GM04504 (cell line): ENCODE data around the gene CCL20.
"Not testable (repeated sequence)": the region's sequence is repeated elsewhere in the genome, so short reads cannot be mapped to it uniquely, and the experiment has no call there.

Experiments used
- DNase-seq: peaks from one replicate; pipeline ENCODE4 v3.0.0-alpha.2; 2012; ENCODE audit warnings: low read depth

The CCL20 gene

DNA sequence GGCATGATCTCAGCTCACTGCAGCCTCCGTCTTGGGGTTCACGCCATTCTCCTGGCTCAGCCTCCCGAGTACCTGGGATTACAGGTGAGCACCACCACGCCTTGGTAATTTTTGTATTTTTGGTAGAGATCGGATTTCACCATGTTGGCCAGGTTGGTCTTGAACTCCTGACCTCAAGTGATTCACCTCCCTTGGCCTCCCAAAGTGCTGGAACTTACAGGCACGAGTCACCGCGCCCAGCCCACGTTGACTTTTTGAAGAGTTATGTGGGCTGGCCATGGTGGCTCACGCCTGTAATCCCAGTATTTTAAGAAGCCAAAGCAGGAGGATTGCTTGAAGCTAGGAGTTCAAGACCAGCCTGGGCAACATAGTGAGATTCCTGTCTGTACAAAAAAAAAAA lies 20.8 kb downstream of the CCL20 start:
- no peak for DNase-seq

DNA sequence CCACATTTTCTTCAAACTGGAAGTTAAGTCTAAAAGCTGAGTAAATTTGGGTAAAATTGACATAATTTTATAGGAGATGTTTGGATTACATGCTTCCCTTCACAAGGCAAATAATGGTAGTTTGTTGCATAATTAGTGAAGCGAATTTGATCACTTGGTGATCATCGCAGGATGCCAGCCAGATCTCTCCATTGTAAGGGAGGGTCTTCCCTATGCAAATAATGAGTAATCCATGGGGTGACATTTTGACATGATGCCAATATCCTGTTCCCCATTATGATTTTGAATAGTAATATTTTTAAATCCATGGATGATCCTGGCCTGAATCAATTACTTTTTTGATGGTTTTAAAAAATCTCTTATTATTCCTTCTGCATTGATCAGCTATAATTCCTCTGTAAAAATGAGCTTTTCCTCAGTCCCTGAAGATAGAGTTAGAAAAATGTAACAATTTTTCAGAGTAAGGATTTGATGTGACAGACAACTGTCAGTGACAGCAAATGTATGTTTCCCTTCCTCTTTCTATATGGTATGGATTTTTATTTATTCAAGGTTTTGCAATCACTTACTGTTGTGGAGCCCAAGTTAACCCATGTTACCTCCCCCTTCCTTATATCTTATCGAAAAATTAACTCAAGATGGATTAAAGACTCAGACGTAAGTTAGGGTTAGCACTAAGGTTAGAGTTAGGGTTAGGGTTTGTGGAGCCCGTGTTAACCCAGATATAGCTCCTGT lies 21.4 kb downstream of the CCL20 start:
- DNase-seq, result no peak

DNA sequence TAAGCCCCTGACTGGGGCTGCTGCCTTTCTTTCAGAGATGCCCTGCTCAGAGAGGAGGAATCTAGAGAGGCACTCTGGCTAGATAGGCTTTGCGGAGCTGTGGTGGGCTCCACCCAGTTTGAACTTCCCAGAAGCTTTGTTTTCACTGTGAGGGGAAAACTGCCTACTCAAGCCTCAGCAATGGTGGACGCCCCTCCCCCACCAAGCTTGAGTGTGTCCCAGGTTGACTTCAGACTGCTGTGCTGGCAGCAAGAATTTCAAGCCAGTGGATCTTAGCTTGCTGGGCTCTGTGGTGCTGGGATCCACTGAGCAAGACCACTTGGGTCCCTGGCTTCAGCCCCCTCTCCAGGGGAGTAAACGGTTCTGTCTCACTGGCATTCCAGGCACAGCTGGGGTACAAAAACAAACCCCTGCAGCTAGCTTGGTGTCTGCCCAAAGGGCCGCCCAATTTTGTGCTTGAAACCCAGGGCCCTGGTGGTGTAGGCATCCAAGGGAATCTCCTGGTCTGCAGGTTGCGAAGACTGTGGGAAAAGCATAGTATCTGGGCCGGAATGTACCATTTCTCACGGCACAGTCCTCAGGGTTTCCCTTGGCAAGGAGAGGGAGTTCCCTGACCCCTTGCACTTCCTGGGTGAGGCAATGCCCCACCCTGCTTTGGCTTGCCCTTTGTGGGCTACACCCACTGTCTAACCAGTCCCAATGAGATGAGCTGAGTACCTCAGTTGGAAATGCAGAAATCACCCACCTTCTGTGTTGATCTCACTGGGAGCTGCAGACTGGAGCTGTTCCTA lies 25.9 kb downstream of the CCL20 start:
- not testable (repeated sequence) for DNase-seq

DNA sequence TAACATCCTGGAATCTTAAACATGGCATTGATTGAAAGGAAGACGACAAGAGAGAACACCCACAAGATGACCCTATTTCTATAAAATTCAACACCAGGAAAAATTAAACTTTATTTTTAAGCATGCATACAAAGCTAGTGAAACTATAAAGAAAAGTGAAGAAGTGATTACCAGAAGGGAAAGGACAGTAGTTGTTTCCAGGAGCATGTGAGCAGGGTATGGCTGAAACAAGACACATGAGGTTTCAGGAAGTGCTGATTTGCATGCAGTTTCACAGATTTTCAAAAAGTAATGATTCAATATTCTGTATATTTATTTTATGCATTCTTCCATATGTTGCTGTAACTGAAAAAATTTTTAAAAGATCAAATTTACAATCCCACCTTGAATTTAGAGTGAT lies 33.2 kb downstream of the CCL20 start:
- DNase-seq, result no peak

DNA sequence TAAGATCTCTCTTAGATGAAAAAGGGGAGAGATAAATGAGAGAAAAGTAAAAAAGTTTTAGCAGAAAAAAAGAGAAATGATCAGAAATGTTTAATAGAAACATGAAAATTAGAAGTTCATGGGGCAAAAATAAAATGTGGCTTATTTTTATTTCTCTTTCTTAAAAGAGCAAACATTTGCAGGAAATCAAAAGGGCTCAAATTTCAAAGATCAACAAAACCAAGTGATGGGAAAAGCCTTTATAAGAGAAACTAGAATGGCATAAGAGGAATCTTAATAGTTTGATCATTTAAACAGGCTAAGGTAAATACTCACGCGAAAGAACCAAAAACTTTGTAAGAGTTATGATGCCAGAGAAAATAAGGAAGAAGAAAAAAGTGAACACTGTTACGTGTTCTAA lies 34.5 kb downstream of the CCL20 start:
- no peak for DNase-seq

DNA sequence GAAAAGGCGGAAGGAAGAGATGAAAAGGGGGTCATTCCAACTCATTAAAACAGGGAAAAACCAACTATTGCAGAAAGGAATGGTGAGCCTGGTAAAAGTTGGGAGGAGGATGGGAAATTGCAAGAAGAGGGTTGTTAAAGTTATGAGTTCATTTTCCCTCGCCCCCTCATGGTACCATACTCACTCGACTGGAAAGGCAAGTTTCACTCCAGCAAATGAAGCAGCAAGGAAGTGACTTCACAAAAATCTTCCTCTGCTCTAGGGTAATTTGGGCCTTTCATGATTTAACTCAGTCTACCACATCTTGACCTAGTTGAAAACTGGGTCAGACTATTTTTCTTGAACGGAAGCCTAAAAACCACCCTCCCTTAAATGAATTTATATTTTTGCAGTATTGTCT lies 34.9 kb downstream of the CCL20 start:
- DNase-seq, result no peak

DNA sequence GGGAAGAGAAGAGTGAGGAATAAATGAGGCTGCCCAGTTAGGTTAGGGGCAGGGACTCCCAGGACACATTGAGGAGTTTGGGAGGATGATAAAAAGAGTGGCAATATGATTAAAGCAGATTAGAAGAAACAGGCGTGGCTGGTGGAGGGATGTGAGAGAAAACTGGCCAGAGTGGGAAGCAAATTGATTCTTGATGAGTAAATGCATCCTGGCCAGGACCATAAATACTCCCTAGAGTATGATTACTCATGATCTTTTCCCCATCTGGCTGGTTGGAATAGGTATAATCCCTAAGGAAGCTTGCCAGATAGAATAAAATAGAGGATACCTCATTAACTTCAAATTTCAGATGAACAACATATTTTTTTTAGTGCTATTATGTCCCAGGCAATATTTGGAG lies 36.3 kb downstream of the CCL20 start:
- DNase-seq, result peak; percentile 38

DNA sequence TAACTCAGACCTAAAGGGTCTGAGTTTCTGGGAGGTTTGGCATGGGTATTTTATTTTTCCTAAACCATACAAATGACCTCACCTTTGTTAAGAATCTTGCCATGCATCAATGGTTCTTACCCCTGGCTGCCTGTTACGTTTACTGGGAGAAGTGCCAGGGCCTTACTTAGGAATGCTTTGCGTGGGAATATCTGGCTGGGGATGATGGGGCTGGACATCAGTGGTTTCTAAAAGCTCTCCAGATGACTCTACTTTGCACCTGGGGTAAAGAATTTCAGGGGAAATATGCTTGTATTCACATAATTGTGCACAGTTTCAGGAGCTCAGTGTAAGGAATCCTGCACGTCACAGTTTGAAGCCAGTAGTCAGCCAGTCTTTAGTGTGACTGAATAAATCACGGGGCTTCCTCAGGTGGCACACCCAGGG lies 39.6 kb downstream of the CCL20 start:
- DNase-seq, result no peak

DNA sequence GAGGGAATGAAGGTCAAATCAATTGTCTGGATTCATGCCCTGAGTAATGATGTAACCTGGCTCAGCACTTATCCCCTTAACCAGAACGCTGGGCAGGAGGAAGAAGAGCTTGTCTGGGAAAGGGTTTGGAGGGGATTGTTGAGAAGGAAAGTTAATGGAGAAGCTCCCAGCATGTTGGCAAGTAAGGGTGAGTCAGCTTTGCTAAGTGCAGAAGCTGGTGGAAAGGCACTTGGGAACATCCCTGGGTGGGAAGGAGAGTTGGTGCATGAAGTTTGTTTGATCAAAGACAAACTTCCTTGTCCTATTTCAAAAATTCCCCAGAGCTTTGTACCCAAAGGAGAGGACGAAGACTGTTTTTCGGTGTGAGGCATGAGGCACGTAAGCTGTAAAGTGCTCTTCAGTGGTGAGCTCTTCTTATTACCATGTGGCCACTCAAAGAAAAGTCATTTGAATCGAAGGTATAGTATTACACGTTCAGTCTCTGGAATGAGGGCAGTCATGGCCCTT lies 40.2 kb downstream of the CCL20 start:
- no peak for DNase-seq

DNA sequence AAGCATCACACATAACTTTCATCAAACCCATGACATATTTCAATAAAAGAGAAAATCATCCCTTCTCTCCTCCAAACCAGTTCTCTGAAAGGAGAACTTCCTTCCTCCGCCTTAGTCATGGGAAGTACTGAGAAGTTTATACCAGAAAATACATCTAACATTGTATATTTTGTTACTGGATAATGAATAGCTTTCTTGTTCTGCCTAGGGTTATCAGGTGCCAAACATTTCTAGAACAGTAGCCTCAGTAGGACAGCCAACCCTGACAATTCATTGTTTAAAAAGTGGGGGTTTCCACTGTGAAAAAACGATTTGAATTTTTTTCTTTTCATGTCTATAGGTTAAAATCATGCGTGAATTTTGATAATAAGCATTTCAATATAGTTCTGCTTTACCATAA lies 41.8 kb downstream of the CCL20 start:
- DNase-seq, result no peak

DNA sequence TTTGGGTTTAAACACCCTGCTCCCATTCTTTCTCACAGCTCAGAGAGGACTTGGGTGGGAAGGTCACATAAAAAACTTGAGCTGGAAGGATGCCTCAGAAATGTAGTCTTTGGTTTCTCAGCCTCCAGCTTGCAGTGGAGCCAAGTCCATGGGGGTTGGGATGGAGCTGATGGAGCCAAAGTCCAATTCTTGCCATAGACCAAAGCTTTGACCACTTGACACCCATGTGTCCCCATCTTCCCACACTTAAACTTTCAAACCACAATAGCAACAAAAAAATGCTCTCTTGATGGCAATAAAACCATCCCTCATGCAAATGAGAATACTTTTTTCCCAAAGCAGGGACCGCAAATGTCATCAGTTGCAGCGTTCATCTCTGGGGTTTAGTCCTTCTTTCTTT lies 43.1 kb downstream of the CCL20 start:
- DNase-seq, result no peak

DNA sequence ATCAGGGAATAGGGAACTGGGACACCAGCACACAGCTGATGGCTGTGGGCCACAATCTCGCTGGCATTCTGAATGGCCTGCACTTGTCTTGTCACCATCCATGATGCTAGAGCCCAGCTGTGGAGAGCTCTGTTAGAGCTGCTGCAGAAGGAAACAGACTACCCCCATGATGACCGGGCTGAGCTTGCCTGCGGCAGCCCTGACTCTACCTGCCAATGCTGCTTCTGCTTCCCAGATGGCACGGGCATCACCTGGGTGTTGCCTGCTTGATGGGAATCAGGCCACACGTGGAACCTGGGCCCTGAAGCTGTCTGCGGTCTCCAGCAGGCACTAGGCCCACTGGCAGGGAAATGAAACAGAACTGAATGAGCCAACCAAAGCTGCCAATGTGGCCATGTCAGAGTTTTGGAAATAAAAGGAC lies 46.6 kb downstream of the CCL20 start:
- DNase-seq, result no peak

DNA sequence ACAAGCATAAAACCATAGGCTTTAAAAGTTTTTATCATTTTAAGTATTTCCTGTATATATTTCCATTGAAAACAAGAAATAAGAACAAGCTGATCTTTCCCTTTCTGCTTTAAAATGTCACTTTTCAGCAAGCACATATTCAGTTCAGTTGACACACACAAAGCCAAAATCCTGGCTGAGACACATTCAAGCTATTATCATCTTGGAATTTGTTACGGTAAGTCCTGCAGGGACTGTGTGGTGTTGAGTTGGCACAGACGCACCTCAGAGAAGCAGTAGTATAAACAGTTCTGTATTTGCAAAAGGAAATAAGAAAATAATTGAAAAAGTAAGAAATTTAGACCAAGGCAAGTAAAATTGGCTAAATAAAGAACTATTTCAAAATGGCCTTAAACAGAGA lies 47.4 kb downstream of the CCL20 start:
- DNase-seq, result no peak

DNA sequence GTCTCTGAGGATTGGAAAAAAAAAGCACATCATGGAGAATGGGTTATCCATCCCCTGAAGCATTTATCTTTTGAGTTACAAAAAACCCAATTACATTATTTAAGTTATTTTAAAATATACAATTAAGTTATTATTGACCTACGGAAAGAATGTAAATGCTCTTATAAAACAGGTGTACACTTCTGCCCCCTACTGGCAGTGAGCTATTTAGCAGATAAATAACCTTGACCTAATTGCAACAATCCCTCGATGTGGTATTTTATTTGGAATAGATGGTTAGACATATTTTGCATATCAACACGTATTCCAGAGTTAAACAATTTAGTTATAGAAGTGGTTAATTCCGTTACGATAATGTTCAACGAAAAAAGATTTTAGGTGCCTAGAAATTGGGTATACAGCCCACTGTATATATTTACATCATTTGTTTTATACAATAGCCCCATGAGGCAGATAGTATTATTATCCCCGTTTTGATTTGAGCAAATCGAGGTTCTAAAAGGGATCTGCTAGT lies 48.6 kb downstream of the CCL20 start:
- DNase-seq, result no peak

DNA sequence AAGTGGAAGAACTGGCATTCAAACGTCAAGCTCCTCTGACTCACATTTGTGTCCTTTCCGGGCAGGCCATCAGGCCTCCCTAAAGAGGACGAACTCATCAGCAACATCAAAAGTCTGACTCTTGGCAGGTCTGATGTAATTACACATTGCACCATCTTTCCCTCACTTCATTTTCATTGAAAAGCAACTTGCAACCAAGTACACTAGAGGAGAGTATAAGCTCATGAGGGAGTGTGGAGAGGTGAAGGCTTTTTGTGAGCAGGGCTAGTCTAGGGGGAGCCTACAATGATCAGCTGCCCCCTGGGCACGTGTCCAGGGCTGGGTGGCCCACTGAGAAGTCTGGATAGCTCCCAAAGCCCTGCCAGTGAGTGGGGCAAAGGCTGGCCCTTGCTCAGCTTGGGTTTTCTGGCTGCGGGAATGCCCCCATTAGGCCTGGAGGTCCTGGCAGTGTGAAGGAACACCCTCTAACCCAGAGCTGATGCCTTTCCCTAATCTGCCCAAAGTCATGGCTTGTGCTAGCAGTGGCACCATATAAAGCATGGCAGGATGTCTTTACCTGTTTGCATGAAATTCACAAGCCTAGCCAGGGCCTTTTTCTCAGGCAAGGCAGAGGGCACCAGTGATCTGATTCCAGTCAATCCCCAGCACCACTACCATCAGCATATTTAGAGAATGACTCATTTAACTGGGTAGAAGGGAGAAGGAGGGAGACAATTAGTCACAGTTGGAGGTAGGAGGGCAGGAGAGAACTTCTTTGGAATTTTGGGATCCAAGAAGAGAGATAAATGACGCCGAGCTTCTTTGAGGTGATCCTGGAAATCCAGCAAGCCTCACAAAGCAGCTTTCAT lies 49.3 kb downstream of the CCL20 start:
- DNase-seq, result peak; percentile 55

DNA sequence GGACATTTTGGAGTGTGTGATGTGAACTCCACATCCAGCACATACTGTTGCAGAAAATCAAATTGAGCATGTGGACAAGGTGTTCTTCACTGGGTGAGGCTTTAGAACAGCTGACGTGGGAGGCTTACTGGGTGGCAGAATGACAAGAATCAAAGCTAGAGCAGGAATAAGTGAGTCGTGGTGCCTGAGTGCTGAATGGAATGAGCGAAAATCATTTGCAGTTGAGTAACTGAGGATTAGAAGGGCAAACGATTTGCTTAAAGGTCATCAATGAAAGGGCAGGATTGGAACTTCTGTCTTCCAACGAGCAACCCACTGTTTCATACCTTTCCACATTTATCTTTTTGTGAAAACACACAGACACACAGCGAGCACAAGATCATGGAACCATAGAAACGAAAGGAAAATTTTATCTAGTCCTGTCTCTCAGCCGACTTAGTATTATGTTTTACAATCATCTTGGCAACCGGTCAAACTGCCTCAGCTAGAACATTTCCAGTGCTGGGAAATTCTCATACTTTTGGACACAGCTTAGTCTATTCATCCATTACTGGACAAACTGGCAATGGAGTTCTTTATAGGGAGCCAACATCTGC lies 50.6 kb downstream of the CCL20 start:
- no peak for DNase-seq

DNA sequence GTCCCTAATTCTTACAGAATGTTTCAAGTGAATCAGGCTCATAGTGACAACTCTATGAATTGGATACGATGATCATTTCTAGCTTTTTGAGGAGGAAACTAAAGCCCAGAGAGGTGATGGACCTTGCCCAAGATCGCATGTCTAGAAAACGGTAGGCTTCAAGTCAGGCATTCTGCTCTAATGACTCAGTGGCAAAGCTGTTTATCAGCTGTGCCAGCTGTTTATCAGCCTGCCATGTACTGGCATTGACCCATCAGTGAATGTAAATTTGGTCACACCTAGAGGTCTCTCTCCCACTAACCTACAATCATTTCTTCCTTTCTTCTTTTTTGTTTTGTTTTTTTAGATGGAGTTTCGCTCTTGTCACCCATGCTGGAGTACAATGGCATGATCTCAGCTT lies 51.6 kb downstream of the CCL20 start:
- no peak for DNase-seq
